Measurements from ENCODE around the gene PCDH9. TPM values are rescaled to one million over a fixed set of nuclear protein-coding genes. Genes with fewer than 3 reads are reported as not detected.
A peak's percentile ranks its signal among the peaks of the same experiment; 100 is the strongest.

PCDH9 gene
- total RNA-seq, 1 donor from 2014 or later, result 0.26 TPM

DNA sequence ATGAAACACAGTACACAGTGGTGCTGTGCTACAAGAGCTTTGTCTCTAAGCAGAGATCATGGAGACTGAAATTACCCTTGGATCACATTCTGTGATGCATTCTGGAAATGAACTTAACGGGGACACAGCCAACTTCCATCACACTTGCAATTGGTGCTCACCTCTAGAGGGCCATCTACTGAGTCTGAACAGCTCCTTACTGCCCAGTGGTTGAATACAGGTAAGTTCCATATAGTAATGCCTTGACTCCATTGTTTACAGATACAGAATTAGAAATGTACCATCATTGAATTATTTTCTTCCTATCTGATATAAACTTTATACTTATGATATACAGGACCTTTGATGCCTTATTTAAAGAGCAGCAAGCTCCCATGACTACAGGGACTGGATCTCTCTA is 686.4 kb downstream of the PCDH9 start:
- Histone ChIP-seq H3K36me3 (ENCODE audit: control insufficient read depth, insufficient read depth, low read length) (no peaks in the 10 kb centered on the region), H3K4me3 (ENCODE audit: low read depth, low read length) (no peak overlapping the region), H3K27me3 (ENCODE audit: control insufficient read depth, insufficient read depth, low read length) (no peaks in the 10 kb centered on the region)
- peak; percentile 5 for DNase-seq (ENCODE audit: low read depth)
- FAIRE-seq, result no peak
- TF ChIP-seq, protein P1, sequence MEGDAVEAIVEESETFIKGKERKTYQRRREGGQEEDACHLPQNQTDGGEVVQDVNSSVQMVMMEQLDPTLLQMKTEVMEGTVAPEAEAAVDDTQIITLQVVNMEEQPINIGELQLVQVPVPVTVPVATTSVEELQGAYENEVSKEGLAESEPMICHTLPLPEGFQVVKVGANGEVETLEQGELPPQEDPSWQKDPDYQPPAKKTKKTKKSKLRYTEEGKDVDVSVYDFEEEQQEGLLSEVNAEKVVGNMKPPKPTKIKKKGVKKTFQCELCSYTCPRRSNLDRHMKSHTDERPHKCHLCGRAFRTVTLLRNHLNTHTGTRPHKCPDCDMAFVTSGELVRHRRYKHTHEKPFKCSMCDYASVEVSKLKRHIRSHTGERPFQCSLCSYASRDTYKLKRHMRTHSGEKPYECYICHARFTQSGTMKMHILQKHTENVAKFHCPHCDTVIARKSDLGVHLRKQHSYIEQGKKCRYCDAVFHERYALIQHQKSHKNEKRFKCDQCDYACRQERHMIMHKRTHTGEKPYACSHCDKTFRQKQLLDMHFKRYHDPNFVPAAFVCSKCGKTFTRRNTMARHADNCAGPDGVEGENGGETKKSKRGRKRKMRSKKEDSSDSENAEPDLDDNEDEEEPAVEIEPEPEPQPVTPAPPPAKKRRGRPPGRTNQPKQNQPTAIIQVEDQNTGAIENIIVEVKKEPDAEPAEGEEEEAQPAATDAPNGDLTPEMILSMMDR (IDR thresholded peaks at IDR 0.05; ENCODE audit: insufficient read depth, low read length, severe bottlenecking), result peak; percentile 18

DNA sequence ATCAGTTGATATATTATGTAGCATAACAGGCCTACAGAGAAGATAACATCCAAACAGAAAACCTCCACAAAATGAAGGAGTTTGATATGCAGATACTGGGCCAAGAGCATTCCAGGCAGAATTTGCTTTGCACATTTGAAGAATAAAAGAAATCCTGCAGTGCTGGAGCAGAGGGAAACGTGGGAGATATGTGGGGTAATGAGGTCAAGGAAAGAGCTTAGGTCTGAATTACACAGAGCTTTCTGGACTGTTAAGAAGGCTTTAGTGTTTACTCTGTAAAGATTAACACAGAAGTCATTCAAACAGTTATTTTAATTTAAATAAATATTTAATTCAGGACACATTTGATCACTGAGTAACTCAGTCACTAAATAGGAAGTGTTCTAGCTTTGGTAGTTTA is 692.7 kb downstream of the PCDH9 start:
- DNase-seq (ENCODE audit: low read depth), result no peak
- no peak for FAIRE-seq
- no peaks in the 10 kb centered on the region for H3K27me3 ChIP-seq (ENCODE audit: control insufficient read depth, insufficient read depth, low read length)
- TF ChIP-seq, protein P1 (IDR thresholded peaks at IDR 0.05; ENCODE audit: insufficient read depth, low read length, severe bottlenecking), result no peak
- H3K36me3 ChIP-seq (ENCODE audit: control insufficient read depth, insufficient read depth, low read length), result no peaks in the 10 kb centered on the region
- no peak overlapping the region for H3K4me3 ChIP-seq (ENCODE audit: low read depth, low read length)

DNA sequence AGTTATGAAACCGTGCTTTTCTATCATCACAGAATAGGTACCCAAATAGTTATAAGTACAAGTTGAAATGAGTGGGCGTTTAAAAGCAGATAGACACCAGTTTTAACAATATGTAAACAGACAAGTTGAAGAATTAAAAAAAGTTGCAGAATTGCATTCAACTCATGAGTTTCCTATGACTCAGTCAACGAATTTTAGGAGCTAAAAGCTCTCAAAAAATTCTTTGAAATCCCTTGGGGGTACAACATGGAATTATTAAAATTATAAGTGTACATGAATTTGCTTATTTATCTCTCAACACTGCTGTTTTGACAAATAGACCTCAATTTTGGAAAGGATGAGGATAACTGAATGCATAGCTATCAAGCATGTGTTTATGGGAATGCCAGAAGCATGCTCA is 693.4 kb downstream of the PCDH9 start:
- H3K4me3 ChIP-seq (ENCODE audit: low read depth, low read length), result no peak overlapping the region
- no peak for DNase-seq (ENCODE audit: low read depth)
- no peaks in the 10 kb centered on the region for H3K27me3 ChIP-seq (ENCODE audit: control insufficient read depth, insufficient read depth, low read length)
- TF ChIP-seq, protein P1 (IDR thresholded peaks at IDR 0.05; ENCODE audit: insufficient read depth, low read length, severe bottlenecking), result no peak
- no peaks in the 10 kb centered on the region for H3K36me3 ChIP-seq (ENCODE audit: control insufficient read depth, insufficient read depth, low read length)
- no peak for FAIRE-seq

DNA sequence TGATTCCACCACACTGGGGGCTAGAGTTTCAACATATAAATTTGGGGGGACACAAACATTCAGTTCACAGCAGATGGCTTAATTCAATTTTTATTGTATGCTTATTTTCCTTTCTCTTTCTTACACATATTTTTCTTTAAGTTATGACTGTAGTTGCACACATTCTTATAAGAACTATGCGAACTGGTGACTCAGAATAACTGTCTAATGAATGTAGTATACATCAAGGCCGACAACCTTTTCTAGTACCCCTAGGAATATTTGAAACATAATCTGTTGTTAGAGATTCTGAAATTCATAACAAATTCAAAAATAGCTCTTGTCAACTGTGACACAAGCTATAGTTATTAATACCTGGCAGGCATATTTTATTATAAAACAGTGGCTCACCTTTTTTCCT is 695.6 kb downstream of the PCDH9 start:
- Histone ChIP-seq H3K4me3 (ENCODE audit: low read depth, low read length) (no peak overlapping the region), H3K27me3 (ENCODE audit: control insufficient read depth, insufficient read depth, low read length) (no peaks in the 10 kb centered on the region), H3K36me3 (ENCODE audit: control insufficient read depth, insufficient read depth, low read length) (no peaks in the 10 kb centered on the region)
- TF ChIP-seq, protein P1 (IDR thresholded peaks at IDR 0.05; ENCODE audit: insufficient read depth, low read length, severe bottlenecking), result no peak
- DNase-seq (ENCODE audit: low read depth) (peak; percentile 2), FAIRE-seq (no peak)

DNA sequence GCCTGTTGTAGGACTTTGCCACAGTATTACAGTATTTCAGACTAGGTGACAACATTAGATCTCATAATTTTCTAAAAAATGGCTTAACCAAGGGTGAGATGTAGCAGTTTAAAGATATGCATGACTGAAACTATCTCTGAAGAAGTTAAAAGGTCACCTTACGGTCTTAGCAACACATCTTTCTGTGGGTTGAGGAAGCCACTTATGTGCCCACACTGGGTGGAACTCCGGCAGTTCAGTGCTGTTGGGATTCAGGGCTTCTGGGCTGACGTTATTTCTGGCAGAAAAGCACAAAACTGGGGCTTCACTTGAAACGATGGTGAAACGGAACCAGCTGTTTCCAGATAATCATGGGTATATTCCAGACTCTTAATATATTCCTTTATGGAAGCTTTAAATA is 697.3 kb downstream of the PCDH9 start:
- Histone ChIP-seq H3K4me3 (ENCODE audit: low read depth, low read length) (no peak overlapping the region), H3K27me3 (ENCODE audit: control insufficient read depth, insufficient read depth, low read length) (no peaks in the 10 kb centered on the region), H3K36me3 (ENCODE audit: control insufficient read depth, insufficient read depth, low read length) (no peaks in the 10 kb centered on the region)
- TF ChIP-seq, protein P1 (IDR thresholded peaks at IDR 0.05; ENCODE audit: insufficient read depth, low read length, severe bottlenecking), result no peak
- no peak for FAIRE-seq
- DNase-seq (ENCODE audit: low read depth), result no peak

DNA sequence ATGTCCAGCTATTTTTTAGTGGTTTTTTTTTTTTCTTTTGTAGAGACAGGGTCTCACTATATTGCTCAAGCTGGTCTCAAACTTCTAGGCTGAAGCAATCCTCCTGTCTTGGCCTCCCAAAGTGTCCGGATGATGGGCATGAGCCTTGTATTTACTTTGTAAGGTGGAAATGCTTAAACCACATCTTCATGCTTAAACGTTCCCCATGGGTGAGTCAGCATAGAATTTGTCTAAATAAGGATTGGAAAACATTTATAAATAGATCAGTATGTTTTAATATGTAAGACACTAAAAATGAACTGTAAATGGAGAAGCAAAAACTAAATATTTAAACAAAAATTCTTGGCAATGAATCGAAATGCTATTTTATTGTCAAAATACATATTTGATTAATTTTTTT is 698.0 kb downstream of the PCDH9 start:
- DNase-seq (ENCODE audit: low read depth) (no peak), FAIRE-seq (no peak)

More for the DNA sequence above, 698.0 kb downstream of the PCDH9 start:
- H3K4me3 ChIP-seq (ENCODE audit: low read depth, low read length), result no peak overlapping the region
- H3K27me3 ChIP-seq (ENCODE audit: control insufficient read depth, insufficient read depth, low read length), result no peaks in the 10 kb centered on the region
- TF ChIP-seq, protein P1 (IDR thresholded peaks at IDR 0.05; ENCODE audit: insufficient read depth, low read length, severe bottlenecking), result no peak
- no peaks in the 10 kb centered on the region for H3K36me3 ChIP-seq (ENCODE audit: control insufficient read depth, insufficient read depth, low read length)

Data from bronchial epithelial cell (primary cell).